ENCODE measurements around the gene SCUBE3. TPM values are rescaled to one million over a fixed set of nuclear protein-coding genes. Genes with fewer than 3 reads are reported as not detected.

Gene SCUBE3
- total RNA-seq, 1 donor from 2014 or later, result 0.56 TPM

DNA sequence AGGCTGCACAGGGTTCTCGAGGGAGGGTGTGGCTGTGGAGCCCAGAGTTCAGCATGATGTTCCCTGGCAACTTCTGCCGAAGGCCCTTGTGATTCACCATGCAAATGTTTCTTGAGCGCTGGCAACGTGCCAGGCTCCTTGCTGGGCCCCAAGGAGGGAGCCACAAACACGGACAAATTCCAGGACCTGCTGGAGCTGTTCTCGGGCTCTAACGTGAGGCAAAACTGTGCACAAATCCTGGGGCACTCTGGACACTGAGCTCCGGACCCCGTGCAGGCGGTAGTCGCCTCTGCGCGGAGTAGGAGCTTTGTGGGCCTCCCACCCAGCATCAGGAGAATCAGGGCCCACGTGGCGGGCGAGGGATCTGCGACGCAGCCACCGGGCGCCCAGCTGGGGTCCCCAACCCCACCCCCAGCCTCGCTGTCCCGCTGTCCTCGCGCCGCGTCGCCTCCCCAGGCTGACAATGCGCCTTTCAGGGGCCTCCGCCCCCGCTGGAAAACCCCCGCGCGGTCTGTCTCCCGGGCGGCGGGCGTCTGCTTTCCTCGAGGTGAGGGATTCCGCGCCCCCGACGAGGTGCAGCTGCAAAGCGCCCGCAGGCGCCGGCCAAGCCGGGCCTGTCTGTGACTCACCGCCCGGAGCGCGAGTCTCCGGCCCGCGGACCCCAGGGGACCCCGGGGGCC is 31.7 kb upstream of the SCUBE3 start:
- intact Hi-C loops (cut with DNase I), result no loop called here
- peak overlapping the region; percentile 68 for H3K27ac ChIP-seq
- no peak overlapping the region for H3K4me3 ChIP-seq
- H3K4me1 ChIP-seq, result peaks cover 36% of the 10 kb centered on the region
- H3K36me3 ChIP-seq, result no peaks in the 10 kb centered on the region
- no peaks in the 10 kb centered on the region for H3K9me3 ChIP-seq
- peaks cover 11% of the 10 kb centered on the region for H3K27me3 ChIP-seq (ENCODE audit: low read depth)
- DNase-seq (peak; percentile 71), ATAC-seq (peak; percentile 57 to 72)
- TF ChIP-seq, protein P1, sequence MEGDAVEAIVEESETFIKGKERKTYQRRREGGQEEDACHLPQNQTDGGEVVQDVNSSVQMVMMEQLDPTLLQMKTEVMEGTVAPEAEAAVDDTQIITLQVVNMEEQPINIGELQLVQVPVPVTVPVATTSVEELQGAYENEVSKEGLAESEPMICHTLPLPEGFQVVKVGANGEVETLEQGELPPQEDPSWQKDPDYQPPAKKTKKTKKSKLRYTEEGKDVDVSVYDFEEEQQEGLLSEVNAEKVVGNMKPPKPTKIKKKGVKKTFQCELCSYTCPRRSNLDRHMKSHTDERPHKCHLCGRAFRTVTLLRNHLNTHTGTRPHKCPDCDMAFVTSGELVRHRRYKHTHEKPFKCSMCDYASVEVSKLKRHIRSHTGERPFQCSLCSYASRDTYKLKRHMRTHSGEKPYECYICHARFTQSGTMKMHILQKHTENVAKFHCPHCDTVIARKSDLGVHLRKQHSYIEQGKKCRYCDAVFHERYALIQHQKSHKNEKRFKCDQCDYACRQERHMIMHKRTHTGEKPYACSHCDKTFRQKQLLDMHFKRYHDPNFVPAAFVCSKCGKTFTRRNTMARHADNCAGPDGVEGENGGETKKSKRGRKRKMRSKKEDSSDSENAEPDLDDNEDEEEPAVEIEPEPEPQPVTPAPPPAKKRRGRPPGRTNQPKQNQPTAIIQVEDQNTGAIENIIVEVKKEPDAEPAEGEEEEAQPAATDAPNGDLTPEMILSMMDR (IDR thresholded peaks at IDR 0.05), result no peak

DNA sequence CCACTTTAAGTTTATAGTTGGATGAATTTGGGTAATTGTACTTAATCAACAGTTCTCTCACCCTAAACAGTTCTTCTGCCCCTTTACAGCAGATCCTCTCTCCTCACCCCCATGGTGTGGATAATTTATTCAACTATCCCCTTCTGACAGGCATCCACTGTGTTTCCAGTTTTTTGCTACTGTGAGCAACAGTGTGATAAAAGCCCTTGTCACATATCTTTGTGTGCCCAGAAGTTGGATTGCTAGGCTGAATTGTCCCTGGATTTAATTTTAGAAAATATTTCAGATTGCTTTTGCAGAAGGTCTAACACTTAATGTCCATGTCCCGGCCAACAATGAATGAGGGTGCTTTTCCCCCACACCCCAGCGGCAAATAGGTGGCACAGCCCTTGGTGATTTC is 30.5 kb upstream of the SCUBE3 start:
- ATAC-seq (no peak), DNase-seq (no peak)
- Histone ChIP-seq H3K27me3 (ENCODE audit: low read depth) (peaks cover 11% of the 10 kb centered on the region), H3K27ac (peak overlapping the region; percentile 11), H3K9me3 (no peaks in the 10 kb centered on the region), H3K4me3 (no peak overlapping the region), H3K36me3 (no peaks in the 10 kb centered on the region), H3K4me1 (peaks cover 36% of the 10 kb centered on the region)
- intact Hi-C loops (cut with DNase I), result no loop called here
- TF ChIP-seq, protein P1 (IDR thresholded peaks at IDR 0.05), result no peak

DNA sequence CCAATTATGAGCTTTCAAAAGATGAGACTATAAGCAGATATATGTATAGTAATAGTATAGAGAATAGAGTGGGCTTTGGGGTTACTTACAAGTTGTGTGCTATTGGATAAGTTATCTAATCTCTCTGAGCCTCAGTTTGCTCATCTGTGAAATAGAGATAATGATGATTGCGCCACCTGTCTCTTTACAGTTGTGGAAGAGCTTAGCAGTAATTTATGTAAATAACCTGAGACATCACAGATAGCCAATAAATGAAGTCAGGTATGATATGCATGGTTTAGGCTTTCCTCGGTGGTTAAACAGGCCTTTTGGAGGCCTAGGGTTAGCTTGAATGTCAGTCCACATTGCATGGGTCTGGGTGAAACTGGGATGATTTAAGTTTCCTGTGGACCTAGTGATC is 29.8 kb upstream of the SCUBE3 start:
- Histone ChIP-seq H3K9me3 (no peaks in the 10 kb centered on the region), H3K27me3 (ENCODE audit: low read depth) (peaks cover 11% of the 10 kb centered on the region), H3K4me1 (peaks cover 34% of the 10 kb centered on the region), H3K27ac (peak overlapping the region; percentile 11), H3K4me3 (no peak overlapping the region), H3K36me3 (no peaks in the 10 kb centered on the region)
- TF ChIP-seq, protein P1 (IDR thresholded peaks at IDR 0.05), result no peak
- no peak for ATAC-seq
- intact Hi-C loops (cut with DNase I), result no loop called here
- no peak for DNase-seq

DNA sequence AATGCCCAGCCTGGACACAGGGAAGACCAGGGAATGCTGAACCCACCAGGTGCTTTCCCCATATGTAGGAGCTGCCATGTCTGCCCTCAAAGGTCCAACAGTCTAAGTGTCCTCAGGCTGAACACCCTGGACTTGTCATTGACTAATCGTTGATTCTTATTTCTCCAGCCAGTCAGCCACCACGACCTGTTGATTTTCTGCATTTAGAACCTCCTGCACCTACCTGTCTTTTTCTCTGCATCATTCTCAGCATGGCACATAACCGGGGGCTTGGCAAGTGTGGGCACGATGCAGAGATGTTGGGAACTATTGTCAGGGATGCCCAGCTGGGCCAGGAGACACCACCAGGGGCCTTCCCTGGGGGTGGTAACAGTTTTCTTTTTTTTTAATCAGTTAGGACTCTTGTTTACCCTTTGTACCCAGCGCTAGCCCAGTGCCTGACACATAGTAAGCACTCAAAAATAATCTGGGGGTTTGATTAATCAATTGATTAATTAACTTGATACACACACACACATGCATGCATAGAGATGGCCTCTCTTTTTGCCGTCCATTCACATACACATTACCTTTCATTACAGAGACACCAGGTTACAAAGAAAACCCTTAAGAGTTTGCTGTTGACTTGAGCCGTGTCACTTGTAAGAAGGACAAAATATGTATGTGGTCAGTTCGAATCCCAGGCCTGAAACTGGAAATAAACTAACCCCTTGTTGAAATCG is 29.0 kb upstream of the SCUBE3 start:
- Histone ChIP-seq H3K9me3 (no peaks in the 10 kb centered on the region), H3K27me3 (ENCODE audit: low read depth) (peaks cover 11% of the 10 kb centered on the region), H3K4me1 (peaks cover 26% of the 10 kb centered on the region), H3K27ac (peak overlapping the region; percentile 46), H3K36me3 (no peaks in the 10 kb centered on the region), H3K4me3 (no peak overlapping the region)
- intact Hi-C loops (cut with DNase I), result no loop called here
- ATAC-seq (no peak), DNase-seq (no peak)
- TF ChIP-seq, protein P1 (IDR thresholded peaks at IDR 0.05), result no peak

DNA sequence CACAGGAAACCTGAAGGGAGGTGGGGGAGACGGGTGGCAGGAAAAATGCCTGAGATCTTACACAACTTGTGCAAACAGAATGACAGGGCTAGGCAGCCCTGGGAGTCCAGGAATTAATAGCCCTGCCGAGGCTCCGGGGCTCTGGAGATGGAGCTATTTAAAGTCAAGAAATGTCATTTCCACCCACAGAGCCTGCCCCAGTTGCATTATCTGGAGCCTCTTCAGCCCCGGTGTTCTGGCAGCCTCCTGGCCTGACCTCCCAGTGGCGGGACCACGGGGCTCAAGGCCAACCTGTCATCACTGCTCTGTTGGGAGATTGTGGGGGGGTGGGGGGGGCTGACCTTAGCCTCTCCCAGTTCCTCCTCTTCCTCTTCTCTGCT is 28.5 kb upstream of the SCUBE3 start:
- Histone ChIP-seq H3K36me3 (no peaks in the 10 kb centered on the region), H3K4me3 (no peak overlapping the region), H3K4me1 (peaks cover 22% of the 10 kb centered on the region), H3K27me3 (ENCODE audit: low read depth) (peaks cover 11% of the 10 kb centered on the region), H3K27ac (peak overlapping the region; percentile 46), H3K9me3 (no peaks in the 10 kb centered on the region)
- ATAC-seq, result peak; percentile 74 to 80
- peak; percentile 54 for DNase-seq
- TF ChIP-seq, protein P1 (IDR thresholded peaks at IDR 0.05), result no peak
- intact Hi-C loops (cut with DNase I), result no loop called here

Measured in lower lobe of right lung (tissue), 2 donors.